Uterus (tissue), 4 donors: ENCODE measurements around the gene STRBP. TPM values are rescaled to one million over a fixed set of nuclear protein-coding genes. Genes with fewer than 3 reads are reported as not detected.

Source experiments
- DNase-seq, 2 donors: peaks; one replicate each; pipeline ENCODE4 v3.0.0-alpha.2; 2019 to 2020
- H3K27ac ChIP-seq, 2 donors: fragments of 200-600 bp; sonication (generic); 1 replicate in 1 of 2; 2 replicates in 1 of 2; pipeline ENCODE4 v1.5.1; 2016 to 2018
- H3K27me3 ChIP-seq, 2 donors: fragments of 200-600 bp; sonication (generic); one replicate each; pipeline ENCODE4 v1.5.1; 2018 to 2019; ENCODE audit warnings: control low read depth in 1 of 2
- H3K36me3 ChIP-seq, 2 donors: fragments of 200-600 bp; sonication (generic); one replicate each; pipeline ENCODE4 v1.5.1; 2019; ENCODE audit warnings: control low read depth in 1 of 2
- H3K4me1 ChIP-seq, 2 donors: fragments of 200-600 bp; sonication (generic); one replicate each; pipeline ENCODE4 v1.5.1; 2018 to 2019; ENCODE audit warnings: control low read depth in 1 of 2
- H3K4me3 ChIP-seq, 2 donors: fragments of 200-600 bp; sonication (generic); 1 replicate in 1 of 2; 2 replicates in 1 of 2; pipeline ENCODE4 v1.5.1; 2018 to 2019; ENCODE audit warnings: mild to moderate bottlenecking in 1 of 2
- H3K9me3 ChIP-seq, 2 donors: fragments of 200-600 bp; sonication (generic); one replicate each; pipeline ENCODE4 v1.5.1; 2019; ENCODE audit warnings: control low read depth in 1 of 2
- POLR2A ChIP-seq, 2 donors: fragments of 450-650 bp; IDR thresholded peaks; one replicate each; pipeline ENCODE4 v1.6.1; 2016; ENCODE audit warnings: antibody characterized with exemption in 2 of 2, mild to moderate bottlenecking in 1 of 2, moderate library complexity in 1 of 2
- intact Hi-C: fragments of 100-400 bp; cut with DNase I; formaldehyde crosslinking; loops from one replicate; pipeline ENCODE4 v1.15.1; 2023; ENCODE audit warnings: low total_unique reads
- microRNA counts, 2 donors: library from miRNA; unstranded; fragments of <30 nt; microRNA quantifications; one replicate each; lab custom pipeline; 2016 to 2017
- total RNA-seq, 4 donors: library from RNA; depleted of rRNA in 3 of 4; stranded (reverse); fragments of >200 nt in 3 of 4; gene quantifications; one replicate each; pipeline versions ENCODE4 v1.1.0 to v1.2.4, GENCODE V29; 2014 to 2023
- TF ChIP-seq, protein P1 (sequence below), 4 experiments: fragments of 200-600 bp in 2 of 4; fragments of 450-650 bp in 2 of 4; sonication (generic) in 2 of 4; IDR thresholded peaks; one replicate each; pipeline ENCODE4 v1.5.1; 2016 to 2019; ENCODE audit warnings: antibody characterized with exemption in 4 of 4, mild to moderate bottlenecking in 2 of 4, moderate library complexity in 1 of 4
- donor health status: DM: yes; HTN: yes; CAD: no.

The STRBP gene
- total RNA-seq, 4 donors from 2014 or later = 3.3 to 28.2 (median 16.3) TPM

DNA sequence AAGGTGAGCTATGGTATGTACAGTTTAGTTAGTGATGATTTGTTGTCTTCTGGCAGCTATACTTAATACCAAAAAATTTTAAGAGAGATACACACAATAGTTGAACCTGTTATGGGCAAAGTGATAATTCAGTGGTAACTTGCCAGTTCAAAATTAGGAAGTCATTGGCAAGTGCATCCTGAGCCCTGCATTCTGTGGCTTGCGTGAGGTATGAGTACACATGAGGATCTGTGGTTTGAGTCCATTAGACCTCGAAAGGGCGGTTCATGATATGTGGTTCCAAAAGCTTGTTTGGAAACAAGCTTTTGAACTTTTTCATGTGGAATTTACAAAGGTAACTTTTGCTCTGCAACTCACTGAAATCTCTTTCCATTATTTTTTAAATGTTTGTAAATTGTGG, 187.9 kb downstream of the STRBP start:
- Histone ChIP-seq H3K4me1 (no peaks in the 10 kb centered on the region), H3K9me3 (no peaks in the 10 kb centered on the region), H3K27ac (no peak overlapping the region), H3K4me3 (no peak overlapping the region), H3K27me3 (no peaks in the 10 kb centered on the region), H3K36me3 (no peaks in the 10 kb centered on the region)
- TF ChIP-seq POLR2A (IDR thresholded peaks at IDR 0.05) = no peak
- DNase-seq = no peak
- intact Hi-C loops = no loop called here

- TF ChIP-seq, protein P1, sequence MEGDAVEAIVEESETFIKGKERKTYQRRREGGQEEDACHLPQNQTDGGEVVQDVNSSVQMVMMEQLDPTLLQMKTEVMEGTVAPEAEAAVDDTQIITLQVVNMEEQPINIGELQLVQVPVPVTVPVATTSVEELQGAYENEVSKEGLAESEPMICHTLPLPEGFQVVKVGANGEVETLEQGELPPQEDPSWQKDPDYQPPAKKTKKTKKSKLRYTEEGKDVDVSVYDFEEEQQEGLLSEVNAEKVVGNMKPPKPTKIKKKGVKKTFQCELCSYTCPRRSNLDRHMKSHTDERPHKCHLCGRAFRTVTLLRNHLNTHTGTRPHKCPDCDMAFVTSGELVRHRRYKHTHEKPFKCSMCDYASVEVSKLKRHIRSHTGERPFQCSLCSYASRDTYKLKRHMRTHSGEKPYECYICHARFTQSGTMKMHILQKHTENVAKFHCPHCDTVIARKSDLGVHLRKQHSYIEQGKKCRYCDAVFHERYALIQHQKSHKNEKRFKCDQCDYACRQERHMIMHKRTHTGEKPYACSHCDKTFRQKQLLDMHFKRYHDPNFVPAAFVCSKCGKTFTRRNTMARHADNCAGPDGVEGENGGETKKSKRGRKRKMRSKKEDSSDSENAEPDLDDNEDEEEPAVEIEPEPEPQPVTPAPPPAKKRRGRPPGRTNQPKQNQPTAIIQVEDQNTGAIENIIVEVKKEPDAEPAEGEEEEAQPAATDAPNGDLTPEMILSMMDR (IDR thresholded peaks at IDR 0.05) = no peak
- TF ChIP-seq POLR2A (IDR thresholded peaks at IDR 0.05) = no peak
- Histone ChIP-seq H3K36me3 (no peaks in the 10 kb centered on the region), H3K4me1 (peaks cover 0 to 8% of the 10 kb centered on the region in 2 donors), H3K4me3 (no peak overlapping the region), H3K9me3 (no peaks in the 10 kb centered on the region), H3K27ac (peak overlapping the region; percentile 53 to 73), H3K27me3 (no peaks in the 10 kb centered on the region)
- intact Hi-C loops = no loop called here
- DNase-seq = no peak
These were observed 193.8 kb downstream of the STRBP start for GRCh38 chr9:123074628-123075027.

GRCh38 chr9:123073991-123074422, 194.4 kb downstream of the STRBP start:
- Histone ChIP-seq H3K36me3 (no peaks in the 10 kb centered on the region), H3K27me3 (no peaks in the 10 kb centered on the region), H3K4me1 (peaks cover 0 to 8% of the 10 kb centered on the region in 2 donors), H3K27ac (peak overlapping the region; percentile 53 to 73), H3K4me3 (peak overlapping the region in 1 of 2 donors; percentile 3), H3K9me3 (no peaks in the 10 kb centered on the region)
- no peak for TF ChIP-seq POLR2A (IDR thresholded peaks at IDR 0.05)
- TF ChIP-seq, protein P1 (IDR thresholded peaks at IDR 0.05) = no peak
- intact Hi-C loops = no loop called here
- no peak for DNase-seq

DNA sequence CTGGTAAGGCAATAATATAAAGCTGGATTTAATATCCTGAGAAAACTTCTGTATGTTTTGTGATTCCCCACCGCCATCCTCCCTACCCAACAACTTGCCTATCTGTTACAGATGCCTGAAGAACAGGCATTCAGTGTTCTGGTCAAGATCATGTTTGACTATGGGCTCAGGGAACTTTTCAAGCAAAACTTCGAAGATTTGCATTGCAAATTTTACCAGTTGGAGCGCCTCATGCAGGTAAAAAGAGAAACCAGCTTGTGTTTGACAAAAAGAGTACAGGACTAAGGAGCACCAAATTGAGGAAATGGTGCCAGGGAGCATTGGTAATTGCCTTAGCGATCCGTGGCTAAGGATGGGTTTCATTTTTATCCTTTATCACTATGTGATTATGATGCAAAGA, 194.9 kb downstream of the STRBP start:
- no peak for DNase-seq
- intact Hi-C loops = no loop called here
- TF ChIP-seq POLR2A (IDR thresholded peaks at IDR 0.05) = no peak
- TF ChIP-seq, protein P1 (IDR thresholded peaks at IDR 0.05) = no peak
- no peaks in the 10 kb centered on the region for H3K36me3 ChIP-seq
- no peaks in the 10 kb centered on the region for H3K9me3 ChIP-seq
- peak overlapping the region; percentile 53 to 73 for H3K27ac ChIP-seq
- peaks cover 0 to 8% of the 10 kb centered on the region in 2 donors for H3K4me1 ChIP-seq
- H3K4me3 ChIP-seq = peak overlapping the region in 1 of 2 donors; percentile 3
- H3K27me3 ChIP-seq = no peaks in the 10 kb centered on the region

GRCh38 chr9:123072407-123072995, 195.9 kb downstream of the STRBP start:
- Histone ChIP-seq H3K4me3 (no peak overlapping the region), H3K27me3 (no peaks in the 10 kb centered on the region), H3K27ac (peak overlapping the region in 1 of 2 donors; percentile 73), H3K4me1 (peaks cover 0 to 8% of the 10 kb centered on the region in 2 donors), H3K9me3 (no peaks in the 10 kb centered on the region), H3K36me3 (no peaks in the 10 kb centered on the region)
- TF ChIP-seq, protein P1 (IDR thresholded peaks at IDR 0.05) = no peak
- TF ChIP-seq POLR2A (IDR thresholded peaks at IDR 0.05) = no peak
- intact Hi-C loops = no loop called here
- no peak for DNase-seq

MicroRNA genes within 50 kb of the gene (microRNA counts, 767-probe panel; counts per million panel counts)
- 0 counts per million in 2 donors for microRNA hsa-miR-600 (lab: Ali Mortazavi, UCI)

Other genes starting within 250 kb of the STRBP start
- 1 to 10 TPM in 3 of 4 donors, not detected in 1; 1.5 to 7.2 (median 4.3) TPM for gene GPR21, start 234.9 kb downstream of the STRBP start, total RNA-seq
- 10 to 100 TPM in 1 of 4 donors, 1 to 10 TPM in 3; 2.2 to 19.4 (median 3.1) TPM for gene CRB2, start 87.6 kb upstream of the STRBP start, total RNA-seq